HCT116 (cell line): Measurements from ENCODE around the gene CEP131. TPM values are rescaled to one million over a fixed set of nuclear protein-coding genes. Genes with fewer than 3 reads are reported as not detected.

Source experiments
- ATAC-seq: fragments of 200-7000 bp; cut with Tn5 transposase; 2 replicates; pipeline ENCODE4 v1.9.1; 2020; ENCODE audit warnings: mild to moderate bottlenecking, moderate library complexity
- BruUV-seq: library from RNA; stranded (reverse); fragments of 400-500 nt; replicated peaks from 2 replicates; lab custom pipeline; 2021; lab: Mats Ljungman, UMichigan
- CTCF ChIA-PET: fragments of 300-600 bp; sonication (Branson Sonifier 250); formaldehyde crosslinking; loops from one replicate; lab custom pipeline; 2021; ENCODE audit warnings: antibody characterized with exemption; lab: Charles Lee
- POLR2A ChIA-PET: fragments of 300-600, 350-600 bp; sonication (Branson Sonifier 250); formaldehyde crosslinking; loops from one replicate; lab custom pipeline; 2021; ENCODE audit warnings: antibody characterized with exemption; lab: Charles Lee
- RAD21 ChIA-PET, 2 experiments: fragments of 300-600 bp; sonication (Branson Sonifier 250); formaldehyde crosslinking; loops; one replicate each; lab custom pipeline; 2023; ENCODE audit warnings: low total read pairs in 2 of 2; ENCODE audit not compliant: uncharacterized antibody in 2 of 2, unreplicated experiment in 2 of 2, low non-redundant PET in 1 of 2; lab: Charles Lee
- DNase-seq: peaks from one replicate; pipeline ENCODE4 v3.0.0-alpha.2; 2010; ENCODE audit warnings: low read depth, low spot score
- H2AFZ ChIP-seq: fragments of 200-600 bp; shearing (Covaris generic), sonication (generic); 2 replicates; pipeline ENCODE4 v1.6.1; 2017; ENCODE audit warnings: low read depth, mixed run types, mixed read lengths, antibody characterized with exemption, low read length; ENCODE audit not compliant: poor library complexity, severe bottlenecking
- H3K27ac ChIP-seq: 2 replicates; pipeline ENCODE4 v1.5.1; 2012; ENCODE audit warnings: low read depth, low read length
- H3K27me3 ChIP-seq: fragments of 200-600 bp; sonication (generic); 2 replicates; pipeline ENCODE4 v1.6.1; 2016; ENCODE audit warnings: mixed run types, low read length, mixed read lengths; ENCODE audit not compliant: insufficient read depth
- H3K36me3 ChIP-seq, 2 experiments: fragments of 200-500 bp in 1 of 2; fragments of 200-600 bp in 1 of 2; sonication (Bioruptor generic) in 1 of 2; sonication (generic) in 1 of 2; 2 replicates each; pipeline versions ENCODE4 v1.5.1 to v1.6.1; 2014 to 2016; ENCODE audit warnings: low read length in 2 of 2, inconsistent platforms in 1 of 2, mixed read lengths in 1 of 2, mixed run types in 1 of 2; ENCODE audit not compliant: insufficient read depth in 2 of 2, control insufficient read depth in 1 of 2
- H3K4me1 ChIP-seq, 2 experiments: fragments of 200-600 bp in 1 of 2; sonication (generic) in 1 of 2; 2 replicates each; pipeline versions ENCODE4 v1.5.1 to v1.6.1; 2012 to 2017; ENCODE audit warnings: low read length in 2 of 2, inconsistent platforms in 1 of 2, mild to moderate bottlenecking in 1 of 2, mixed read lengths in 1 of 2, mixed run types in 1 of 2, moderate library complexity in 1 of 2; ENCODE audit not compliant: insufficient read depth in 2 of 2, control insufficient read depth in 1 of 2
- H3K4me2 ChIP-seq: fragments of 200-600 bp; sonication (generic); 2 replicates; pipeline ENCODE4 v1.6.1; 2017; ENCODE audit warnings: mixed run types, low read length, mixed read lengths
- H3K4me3 ChIP-seq, 2 experiments: fragments of 200-600 bp in 1 of 2; sonication (generic) in 1 of 2; replicated peaks in 1 of 2; 2 replicates each; pipeline ENCODE4 v1.5.1; 2011 to 2016; ENCODE audit warnings: low read length in 2 of 2, control low read depth in 1 of 2, low read depth in 1 of 2, mild to moderate bottlenecking in 1 of 2, mixed read lengths in 1 of 2, mixed run types in 1 of 2
- H3K79me2 ChIP-seq: fragments of 200-600 bp; sonication (generic); 2 replicates; pipeline ENCODE4 v1.6.1; 2017; ENCODE audit warnings: mild to moderate bottlenecking, mixed run types, low read length, moderate library complexity, mixed read lengths; ENCODE audit not compliant: insufficient read depth
- H3K9ac ChIP-seq: fragments of 200-600 bp; sonication (generic); 2 replicates; pipeline ENCODE4 v1.6.1; 2016; ENCODE audit warnings: low read length, mixed read lengths
- H3K9me2 ChIP-seq: fragments of 200-600 bp; sonication (generic), shearing (Covaris generic); 2 replicates; pipeline ENCODE4 v1.6.1; 2017; ENCODE audit warnings: mixed run types, mild to moderate bottlenecking, moderate library complexity; ENCODE audit not compliant: insufficient read depth
- H3K9me3 ChIP-seq, 2 experiments: fragments of 200-500 bp in 1 of 2; fragments of 200-600 bp in 1 of 2; sonication (Bioruptor generic) in 1 of 2; sonication (generic) in 1 of 2; 2 replicates each; pipeline ENCODE4 v1.6.1; 2014 to 2017; ENCODE audit warnings: low read length in 2 of 2, mixed read lengths in 2 of 2, inconsistent platforms in 1 of 2, low read depth in 1 of 2, mild to moderate bottlenecking in 1 of 2, mixed run types in 1 of 2, moderate library complexity in 1 of 2; ENCODE audit not compliant: control insufficient read depth in 1 of 2, insufficient read depth in 1 of 2
- H4K20me1 ChIP-seq: fragments of 200-600 bp; sonication (generic), shearing (Covaris generic); 2 replicates; pipeline ENCODE4 v1.6.1; 2017; ENCODE audit warnings: mixed run types, mild to moderate bottlenecking, moderate library complexity; ENCODE audit not compliant: insufficient read depth
- EGR1 ChIP-seq: IDR thresholded peaks from 2 replicates; pipeline ENCODE4 v1.6.1; 2012; ENCODE audit warnings: low read depth
- ELF1 ChIP-seq: IDR thresholded peaks from 2 replicates; pipeline ENCODE4 v1.6.1; 2012; ENCODE audit warnings: low read depth, borderline replicate concordance
- JUND ChIP-seq: IDR thresholded peaks from 2 replicates; pipeline ENCODE4 v1.6.1; 2012
- POLR2A ChIP-seq: IDR thresholded peaks from 2 replicates; pipeline ENCODE4 v1.7.0; 2011; ENCODE audit warnings: borderline replicate concordance; ENCODE audit not compliant: insufficient read depth, insufficient read length; ENCODE audit errors: extremely low read depth
- POLR2AphosphoS5 ChIP-seq: IDR thresholded peaks from 2 replicates; pipeline ENCODE4 v1.6.1; 2011; ENCODE audit warnings: mild to moderate bottlenecking, low read depth, low read length, moderate library complexity
- SRF ChIP-seq: IDR thresholded peaks from 2 replicates; pipeline ENCODE4 v1.6.1; 2012; ENCODE audit warnings: low read depth
- ZFX ChIP-seq: fragments of 450-650 bp; IDR thresholded peaks from 2 replicates; pipeline ENCODE4 v1.6.1; 2017
- ZNF274 ChIP-seq: fragments of 200-500 bp; sonication (Bioruptor generic); IDR thresholded peaks from 2 replicates; pipeline ENCODE4 v1.6.1; 2014; ENCODE audit warnings: mild to moderate bottlenecking, low read depth, low read length, inconsistent platforms
- intact Hi-C: fragments of 100-400 bp; cut with micrococcal nuclease; formaldehyde crosslinking; loops from 2 replicates; pipeline ENCODE4 v1.10.0; 2022
- total RNA-seq: library from RNA; stranded (reverse); gene quantifications from one replicate; pipeline ENCODE4 v1.2.1, GENCODE V29; 2021; ENCODE audit not compliant: unreplicated experiment
- TF ChIP-seq, protein P1 (sequence below): IDR thresholded peaks from 2 replicates; pipeline ENCODE4 v1.6.1; 2012
- TF ChIP-seq, protein P2 (sequence below): IDR thresholded peaks from 2 replicates; pipeline ENCODE4 v1.6.1; 2012
- TF ChIP-seq, protein P3 (sequence below), 3 experiments: fragments of 200-600 bp in 1 of 3; sonication (generic) in 1 of 3; IDR thresholded peaks in 2 of 3; conservative IDR thresholded peaks in 1 of 3; 2 replicates each; pipeline ENCODE4 v1.5.1; 2012 to 2017; ENCODE audit warnings: low read depth in 2 of 3, low read length in 2 of 3, antibody characterized with exemption in 1 of 3, borderline replicate concordance in 1 of 3, control low read depth in 1 of 3, mild to moderate bottlenecking in 1 of 3, mixed read lengths in 1 of 3, mixed run types in 1 of 3, moderate library complexity in 1 of 3; ENCODE audit not compliant: insufficient read depth in 1 of 3

CEP131 gene
- total RNA-seq, 1 experiment from 2014 or later = 30.2 TPM

DNA sequence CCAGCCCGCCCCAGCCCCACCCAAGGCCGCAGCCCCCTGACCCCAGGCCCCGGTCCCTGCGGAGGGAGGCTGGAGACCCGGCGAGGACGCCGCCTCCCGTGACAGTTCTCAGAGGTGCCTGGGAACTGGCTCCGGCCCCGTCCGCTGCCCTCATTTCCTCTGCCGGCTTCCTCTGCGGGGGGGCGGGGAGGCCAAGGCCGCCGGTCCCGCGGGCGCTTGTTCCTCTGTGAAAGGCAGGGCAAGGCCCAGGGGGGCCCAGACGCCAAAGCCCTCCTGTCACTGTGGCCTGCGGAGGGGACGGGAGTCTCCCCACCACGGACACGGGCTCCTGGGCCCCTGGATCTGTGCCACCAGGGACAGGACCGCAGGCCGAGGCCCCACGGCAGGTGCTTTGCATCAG lies 62.5 kb downstream of the CEP131 start:
- BruUV-seq = no TSS peak
- no peaks in the 10 kb centered on the region for H3K9me2 ChIP-seq
- no peaks in the 10 kb centered on the region for H3K36me3 ChIP-seq
- intact Hi-C loops = no loop called here
- ChIA-PET POLR2A (no interaction called here), CTCF (no interaction called here)
- no peak overlapping the region for H3K4me3 ChIP-seq
- no peaks in the 10 kb centered on the region for H3K79me2 ChIP-seq
- ATAC-seq = no peak
- H3K9ac ChIP-seq = no peak overlapping the region
- no peak overlapping the region for H2AFZ ChIP-seq
- H4K20me1 ChIP-seq = no peaks in the 10 kb centered on the region
- DNase-seq = no peak
- H3K27ac ChIP-seq = no peak overlapping the region
- H3K4me2 ChIP-seq = no peak overlapping the region
- TF ChIP-seq, protein P1, sequence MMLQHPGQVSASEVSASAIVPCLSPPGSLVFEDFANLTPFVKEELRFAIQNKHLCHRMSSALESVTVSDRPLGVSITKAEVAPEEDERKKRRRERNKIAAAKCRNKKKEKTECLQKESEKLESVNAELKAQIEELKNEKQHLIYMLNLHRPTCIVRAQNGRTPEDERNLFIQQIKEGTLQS = no peak
- TF ChIP-seq ZFX (no peak), ELF1 (no peak), SRF (no peak), POLR2A (no peak), JUND (no peak), POLR2AphosphoS5 (no peak), ZNF274 (no peak)
- TF ChIP-seq, protein P2, sequence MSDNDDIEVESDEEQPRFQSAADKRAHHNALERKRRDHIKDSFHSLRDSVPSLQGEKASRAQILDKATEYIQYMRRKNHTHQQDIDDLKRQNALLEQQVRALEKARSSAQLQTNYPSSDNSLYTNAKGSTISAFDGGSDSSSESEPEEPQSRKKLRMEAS = no peak
- TF ChIP-seq, all 23 proteins: peak for 0
- RAD21 ChIA-PET = no interaction called here
- H3K9me3 ChIP-seq = no peaks in the 10 kb centered on the region
- H3K27me3 ChIP-seq = no peaks in the 10 kb centered on the region
- peaks cover 0 to 5% of the 10 kb centered on the region in 2 experiments; a peak in 1 of 4 replicates for H3K4me1 ChIP-seq

DNA sequence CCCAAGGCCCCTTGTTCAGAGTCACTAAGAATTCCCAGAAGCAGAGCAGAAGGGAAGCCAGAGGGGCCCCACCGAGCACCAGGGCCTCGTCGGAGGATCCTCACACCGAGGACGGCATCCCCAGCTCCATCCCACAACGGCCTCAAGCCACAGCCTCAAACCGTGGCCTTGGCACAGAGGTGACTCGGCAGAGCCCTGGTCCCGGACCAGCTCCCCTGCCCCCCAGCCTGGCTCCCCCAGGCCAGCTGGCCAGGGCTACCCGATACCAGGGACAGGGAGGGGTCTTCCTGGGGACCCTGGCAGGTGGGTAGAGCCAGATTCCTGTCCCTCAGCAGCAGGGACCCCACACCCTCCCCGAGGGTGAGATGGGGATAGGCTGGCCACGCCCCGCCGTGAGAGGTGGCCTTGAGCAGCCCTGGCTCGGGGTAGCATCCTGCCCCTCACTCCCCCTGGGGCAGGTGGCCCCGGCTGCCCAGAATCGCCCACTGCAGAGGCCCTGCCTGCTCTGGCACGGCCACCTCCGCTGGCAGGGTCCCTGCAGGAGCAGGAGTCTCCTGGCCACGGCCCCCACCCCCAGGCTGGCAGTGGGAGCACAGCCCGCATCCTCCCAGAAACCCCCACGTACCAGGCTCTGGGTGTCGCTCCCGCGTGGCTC lies 63.0 kb downstream of the CEP131 start:
- H3K4me3 ChIP-seq = no peak overlapping the region
- no peak overlapping the region for H3K27ac ChIP-seq
- ChIA-PET POLR2A (no interaction called here), CTCF (no interaction called here), RAD21 (no interaction called here)
- BruUV-seq = no TSS peak
- DNase-seq (no peak), ATAC-seq (no peak)
- H2AFZ ChIP-seq = no peak overlapping the region
- H3K36me3 ChIP-seq = no peaks in the 10 kb centered on the region
- H3K27me3 ChIP-seq = no peaks in the 10 kb centered on the region
- no peak overlapping the region for H3K9ac ChIP-seq
- H3K4me1 ChIP-seq = peaks cover 0 to 5% of the 10 kb centered on the region in 2 experiments; a peak in 1 of 4 replicates
- no peak overlapping the region for H3K4me2 ChIP-seq
- intact Hi-C loops = no loop called here
- H4K20me1 ChIP-seq = no peaks in the 10 kb centered on the region
- TF ChIP-seq EGR1 (no peak), ZNF274 (no peak)
- TF ChIP-seq, protein P3, sequence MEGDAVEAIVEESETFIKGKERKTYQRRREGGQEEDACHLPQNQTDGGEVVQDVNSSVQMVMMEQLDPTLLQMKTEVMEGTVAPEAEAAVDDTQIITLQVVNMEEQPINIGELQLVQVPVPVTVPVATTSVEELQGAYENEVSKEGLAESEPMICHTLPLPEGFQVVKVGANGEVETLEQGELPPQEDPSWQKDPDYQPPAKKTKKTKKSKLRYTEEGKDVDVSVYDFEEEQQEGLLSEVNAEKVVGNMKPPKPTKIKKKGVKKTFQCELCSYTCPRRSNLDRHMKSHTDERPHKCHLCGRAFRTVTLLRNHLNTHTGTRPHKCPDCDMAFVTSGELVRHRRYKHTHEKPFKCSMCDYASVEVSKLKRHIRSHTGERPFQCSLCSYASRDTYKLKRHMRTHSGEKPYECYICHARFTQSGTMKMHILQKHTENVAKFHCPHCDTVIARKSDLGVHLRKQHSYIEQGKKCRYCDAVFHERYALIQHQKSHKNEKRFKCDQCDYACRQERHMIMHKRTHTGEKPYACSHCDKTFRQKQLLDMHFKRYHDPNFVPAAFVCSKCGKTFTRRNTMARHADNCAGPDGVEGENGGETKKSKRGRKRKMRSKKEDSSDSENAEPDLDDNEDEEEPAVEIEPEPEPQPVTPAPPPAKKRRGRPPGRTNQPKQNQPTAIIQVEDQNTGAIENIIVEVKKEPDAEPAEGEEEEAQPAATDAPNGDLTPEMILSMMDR (IDR thresholded peaks at IDR 0.05 in 2 of 3, conservative IDR thresholded peaks at IDR 0.05 in 1 of 3; ENCODE audit: borderline replicate concordance in 1 of 3, insufficient read depth in 1 of 3, low read depth in 2 of 3, low read length in 2 of 3) = no peak
- TF ChIP-seq, protein P2 = no peak
- no peaks in the 10 kb centered on the region for H3K9me2 ChIP-seq
- H3K9me3 ChIP-seq = no peaks in the 10 kb centered on the region
- H3K79me2 ChIP-seq = no peaks in the 10 kb centered on the region
